GM23248 (cell line): ENCODE data around the gene ZSCAN5B.

Source experiments
- EZH2 ChIP-seq: fragments of 200-600 bp; sonication (generic); IDR thresholded peaks from 2 replicates; pipeline ENCODE4 v1.6.1; 2018; ENCODE audit warnings: antibody characterized with exemption, mild to moderate bottlenecking; ENCODE audit not compliant: insufficient read depth, poor library complexity, severe bottlenecking
- EZH2phosphoT487 ChIP-seq: fragments of 200-600 bp; sonication (generic); IDR thresholded peaks from 2 replicates; pipeline ENCODE4 v1.6.1; 2018; ENCODE audit warnings: antibody characterized with exemption, moderate library complexity, mild to moderate bottlenecking, low read depth; ENCODE audit not compliant: insufficient read depth

DNA sequence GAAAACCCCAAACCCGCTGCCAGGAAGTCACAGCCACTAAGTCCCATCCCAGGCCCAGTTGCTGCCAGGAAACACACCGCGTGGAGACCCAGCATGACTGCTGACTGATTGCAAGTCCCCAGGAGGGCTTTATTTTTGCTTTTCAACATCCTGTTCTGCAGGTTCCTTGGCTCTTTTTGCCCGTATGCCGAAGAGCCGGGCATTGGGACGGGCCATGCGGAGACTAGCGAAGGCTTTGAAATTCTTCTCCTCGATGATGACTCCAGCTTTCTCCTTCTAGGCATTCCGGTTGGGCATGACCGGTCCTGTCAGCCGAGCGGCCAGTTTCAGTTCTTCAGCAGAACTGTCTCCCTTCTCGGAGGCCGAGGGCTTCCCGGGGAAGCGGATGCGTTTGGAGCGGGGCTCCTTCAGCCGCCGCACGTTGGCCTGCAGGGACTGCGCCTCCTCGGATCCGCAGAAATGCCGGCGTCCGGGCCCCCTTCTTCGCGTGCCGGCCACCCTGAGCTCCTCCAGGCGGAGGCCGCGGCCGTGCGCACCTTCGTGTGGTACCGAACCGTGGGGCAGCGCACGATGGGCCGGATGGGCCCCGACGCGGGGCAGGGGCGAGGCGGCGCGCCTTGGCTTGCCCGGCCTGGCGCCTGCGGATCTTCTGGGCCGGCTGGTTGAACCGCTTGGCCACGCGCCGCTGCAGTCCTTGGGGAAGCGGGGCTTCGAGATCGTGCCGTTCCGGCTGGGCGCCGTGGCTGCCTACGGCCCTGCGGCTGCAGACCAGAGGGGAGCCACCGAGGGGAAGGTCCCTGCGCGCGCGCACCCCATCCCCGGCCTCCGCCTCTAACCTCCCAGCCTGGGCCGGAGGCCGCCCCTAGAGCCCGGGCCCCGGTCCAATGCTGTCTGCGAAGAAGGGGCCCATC is 19.7 kb upstream of the ZSCAN5B start:
- TF ChIP-seq EZH2phosphoT487 (no peak), EZH2 (no peak)
